ENCODE data around the gene GLIS2.

The GLIS2 gene

GRCh38 chr16:4318451-4318910 is 2.6 kb downstream of the GLIS2 start:
- peaks cover 59% of the 10 kb centered on the region for H3K79me2 ChIP-seq
- H3K4me3 ChIP-seq (ENCODE audit: low read depth, low read length), result no peak overlapping the region
- TF ChIP-seq CTCF (IDR thresholded peaks at IDR 0.05), result no peak
- no peak overlapping the region for H3K9ac ChIP-seq
- H3K4me2 ChIP-seq (ENCODE audit: low read length), result no peak overlapping the region
- no peaks in the 10 kb centered on the region for H3K27me3 ChIP-seq (ENCODE audit: control insufficient read depth, insufficient read depth, low read length)
- H2AFZ ChIP-seq, result no peak overlapping the region
- H3K9me3 ChIP-seq (ENCODE audit: control insufficient read depth, low read length), result no peaks in the 10 kb centered on the region
- no peak overlapping the region for H3K27ac ChIP-seq
- H3K36me3 ChIP-seq (ENCODE audit: control insufficient read depth, insufficient read depth, low read length), result no peaks in the 10 kb centered on the region
- peaks cover 33% of the 10 kb centered on the region for H3K4me1 ChIP-seq

GRCh38 chr16:4318967-4319366 is 3.1 kb downstream of the GLIS2 start:
- no peak overlapping the region for H3K4me3 ChIP-seq (ENCODE audit: low read depth, low read length)
- no peak overlapping the region for H3K9ac ChIP-seq
- H3K27ac ChIP-seq, result peak overlapping the region; percentile 4
- no peaks in the 10 kb centered on the region for H3K36me3 ChIP-seq (ENCODE audit: control insufficient read depth, insufficient read depth, low read length)
- H3K27me3 ChIP-seq (ENCODE audit: control insufficient read depth, insufficient read depth, low read length), result no peaks in the 10 kb centered on the region
- no peaks in the 10 kb centered on the region for H3K9me3 ChIP-seq (ENCODE audit: control insufficient read depth, low read length)
- peaks cover 63% of the 10 kb centered on the region for H3K79me2 ChIP-seq
- peaks cover 38% of the 10 kb centered on the region for H3K4me1 ChIP-seq
- TF ChIP-seq CTCF (IDR thresholded peaks at IDR 0.05), result no peak
- no peak overlapping the region for H2AFZ ChIP-seq
- H3K4me2 ChIP-seq (ENCODE audit: low read length), result no peak overlapping the region

- Histone ChIP-seq H2AFZ (no peak overlapping the region), H3K9ac (no peak overlapping the region), H3K4me3 (ENCODE audit: low read depth, low read length) (no peak overlapping the region), H3K27me3 (ENCODE audit: control insufficient read depth, insufficient read depth, low read length) (no peaks in the 10 kb centered on the region), H3K27ac (peak overlapping the region; percentile 4), H3K4me1 (peaks cover 45% of the 10 kb centered on the region), H3K79me2 (peaks cover 66% of the 10 kb centered on the region), H3K9me3 (ENCODE audit: control insufficient read depth, low read length) (no peaks in the 10 kb centered on the region), H3K4me2 (ENCODE audit: low read length) (no peak overlapping the region), H3K36me3 (ENCODE audit: control insufficient read depth, insufficient read depth, low read length) (no peaks in the 10 kb centered on the region)
- TF ChIP-seq CTCF (IDR thresholded peaks at IDR 0.05), result no peak
Measured at GRCh38 chr16:4319454-4320421, 3.9 kb downstream of the GLIS2 start.

- Histone ChIP-seq H3K4me3 (ENCODE audit: low read depth, low read length) (no peak overlapping the region), H3K9me3 (ENCODE audit: control insufficient read depth, low read length) (no peaks in the 10 kb centered on the region), H3K4me2 (ENCODE audit: low read length) (no peak overlapping the region), H3K27ac (no peak overlapping the region), H3K4me1 (peaks cover 46% of the 10 kb centered on the region), H3K27me3 (ENCODE audit: control insufficient read depth, insufficient read depth, low read length) (no peaks in the 10 kb centered on the region), H3K9ac (no peak overlapping the region), H3K36me3 (ENCODE audit: control insufficient read depth, insufficient read depth, low read length) (no peaks in the 10 kb centered on the region), H2AFZ (no peak overlapping the region), H3K79me2 (peaks cover 75% of the 10 kb centered on the region)
- no peak for TF ChIP-seq CTCF (IDR thresholded peaks at IDR 0.05)
Measured at GRCh38 chr16:4320571-4321137, 4.8 kb downstream of the GLIS2 start.
